GM06990 (cell line): ENCODE data around the gene PDZK1.
"Not testable (repeated sequence)": the region's sequence is repeated elsewhere in the genome, so short reads cannot be mapped to it uniquely, and the experiment has no call there.

Experiments used
- DNase-seq: peaks from one replicate; pipeline ENCODE4 v3.0.0-alpha.2; 2011; ENCODE audit not compliant: insufficient read length; ENCODE audit errors: extremely low read depth
- H3K27me3 ChIP-seq: replicated peaks from 2 replicates; pipeline ENCODE4 v1.6.0; 2011; ENCODE audit warnings: low read length; ENCODE audit not compliant: control insufficient read depth, insufficient read depth
- H3K36me3 ChIP-seq: 2 replicates; pipeline ENCODE4 v1.5.1; 2011; ENCODE audit warnings: low read length; ENCODE audit not compliant: control insufficient read depth, insufficient read depth
- H3K4me3 ChIP-seq: replicated peaks from 2 replicates; pipeline ENCODE4 v1.5.1; 2011; ENCODE audit warnings: low read depth, mild to moderate bottlenecking, control low read depth, low read length
- TF ChIP-seq, protein P1 (sequence below): IDR thresholded peaks from 2 replicates; pipeline ENCODE4 v1.5.1; 2011; ENCODE audit warnings: low read length, control low read depth, mild to moderate bottlenecking, inconsistent platforms; ENCODE audit not compliant: insufficient read depth, poor library complexity, severe bottlenecking

The PDZK1 gene

DNA sequence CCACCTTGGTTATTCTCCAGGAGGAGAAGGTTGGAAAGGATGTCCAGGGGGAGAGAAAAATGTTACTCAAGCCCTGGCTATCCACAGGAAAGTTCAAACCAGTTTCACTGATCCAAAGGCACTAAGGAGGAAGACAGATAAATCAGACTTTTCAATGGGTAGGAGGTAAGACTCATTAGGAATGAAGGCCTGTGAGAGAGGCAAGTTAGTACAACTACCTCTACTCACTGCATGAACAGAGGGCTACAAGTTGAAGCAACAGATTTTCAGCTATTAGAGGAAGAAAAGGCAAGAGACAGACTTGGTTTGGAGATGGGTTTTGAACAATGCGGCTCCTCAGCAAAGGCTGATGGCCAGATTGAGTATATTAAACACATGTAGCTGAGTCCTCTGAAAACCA lies 29.0 kb upstream of the PDZK1 start:
- TF ChIP-seq, protein P1, sequence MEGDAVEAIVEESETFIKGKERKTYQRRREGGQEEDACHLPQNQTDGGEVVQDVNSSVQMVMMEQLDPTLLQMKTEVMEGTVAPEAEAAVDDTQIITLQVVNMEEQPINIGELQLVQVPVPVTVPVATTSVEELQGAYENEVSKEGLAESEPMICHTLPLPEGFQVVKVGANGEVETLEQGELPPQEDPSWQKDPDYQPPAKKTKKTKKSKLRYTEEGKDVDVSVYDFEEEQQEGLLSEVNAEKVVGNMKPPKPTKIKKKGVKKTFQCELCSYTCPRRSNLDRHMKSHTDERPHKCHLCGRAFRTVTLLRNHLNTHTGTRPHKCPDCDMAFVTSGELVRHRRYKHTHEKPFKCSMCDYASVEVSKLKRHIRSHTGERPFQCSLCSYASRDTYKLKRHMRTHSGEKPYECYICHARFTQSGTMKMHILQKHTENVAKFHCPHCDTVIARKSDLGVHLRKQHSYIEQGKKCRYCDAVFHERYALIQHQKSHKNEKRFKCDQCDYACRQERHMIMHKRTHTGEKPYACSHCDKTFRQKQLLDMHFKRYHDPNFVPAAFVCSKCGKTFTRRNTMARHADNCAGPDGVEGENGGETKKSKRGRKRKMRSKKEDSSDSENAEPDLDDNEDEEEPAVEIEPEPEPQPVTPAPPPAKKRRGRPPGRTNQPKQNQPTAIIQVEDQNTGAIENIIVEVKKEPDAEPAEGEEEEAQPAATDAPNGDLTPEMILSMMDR = no peak
- Histone ChIP-seq H3K4me3 (no peak overlapping the region), H3K27me3 (no peaks in the 10 kb centered on the region), H3K36me3 (no peaks in the 10 kb centered on the region)
- DNase-seq = no peak

GRCh38 chr1:145730900-145731299 lies 23.7 kb upstream of the PDZK1 start:
- no peak for DNase-seq
- Histone ChIP-seq H3K27me3 (no peaks in the 10 kb centered on the region), H3K4me3 (no peak overlapping the region), H3K36me3 (no peaks in the 10 kb centered on the region)
- TF ChIP-seq, protein P1 = no peak

DNA sequence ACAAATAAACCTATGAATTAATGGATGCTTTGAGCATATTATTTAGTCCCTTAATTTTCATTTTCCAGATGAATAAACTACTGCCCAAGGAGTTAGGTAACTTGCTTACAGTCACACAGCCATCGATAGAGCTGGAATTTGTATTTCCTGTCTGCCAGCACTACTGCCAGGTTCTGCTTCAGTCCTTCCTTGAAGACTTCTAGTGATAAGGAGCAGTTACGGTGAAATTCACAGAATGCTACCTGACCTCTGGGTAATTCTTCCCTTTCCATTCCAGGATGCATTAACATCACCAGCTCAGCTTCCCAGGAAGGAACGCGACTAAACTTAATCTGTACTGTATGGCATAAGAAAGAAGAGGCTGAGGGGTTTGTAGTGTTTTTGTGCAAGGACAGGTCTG lies 23.3 kb upstream of the PDZK1 start:
- Histone ChIP-seq H3K4me3 (no peak overlapping the region), H3K36me3 (no peaks in the 10 kb centered on the region)
- TF ChIP-seq, protein P1 = no peak

GRCh38 chr1:145729666-145730436 lies 22.7 kb upstream of the PDZK1 start:
- Histone ChIP-seq H3K4me3 (no peak overlapping the region), H3K36me3 (no peaks in the 10 kb centered on the region), H3K27me3 (no peaks in the 10 kb centered on the region)
- TF ChIP-seq, protein P1 = no peak
- DNase-seq = no peak

More for the DNA sequence above, 23.3 kb upstream of the PDZK1 start:
- H3K27me3 ChIP-seq = no peaks in the 10 kb centered on the region
- no peak for DNase-seq

DNA sequence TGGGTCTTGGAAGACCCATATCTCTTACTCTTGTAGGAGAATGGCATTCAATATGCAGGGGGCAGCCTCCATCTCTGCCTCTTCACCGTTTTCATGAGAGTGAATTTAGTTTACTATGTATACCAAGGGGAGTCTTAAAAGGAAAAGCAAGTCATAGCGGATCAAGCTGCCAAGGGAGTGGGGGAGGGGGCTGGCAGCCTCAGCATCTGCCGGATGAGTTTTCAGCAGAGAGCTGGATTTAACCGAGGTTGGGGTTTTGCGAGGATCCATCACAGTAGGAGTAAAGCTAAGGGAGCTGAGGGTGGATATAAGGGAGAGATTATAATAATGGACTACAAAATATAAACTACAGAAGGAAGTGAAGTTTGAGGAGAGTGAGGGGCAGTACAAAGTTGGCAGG lies 22.0 kb upstream of the PDZK1 start:
- DNase-seq = no peak
- no peaks in the 10 kb centered on the region for H3K27me3 ChIP-seq
- TF ChIP-seq, protein P1 = no peak
- no peaks in the 10 kb centered on the region for H3K36me3 ChIP-seq
- H3K4me3 ChIP-seq = no peak overlapping the region

DNA sequence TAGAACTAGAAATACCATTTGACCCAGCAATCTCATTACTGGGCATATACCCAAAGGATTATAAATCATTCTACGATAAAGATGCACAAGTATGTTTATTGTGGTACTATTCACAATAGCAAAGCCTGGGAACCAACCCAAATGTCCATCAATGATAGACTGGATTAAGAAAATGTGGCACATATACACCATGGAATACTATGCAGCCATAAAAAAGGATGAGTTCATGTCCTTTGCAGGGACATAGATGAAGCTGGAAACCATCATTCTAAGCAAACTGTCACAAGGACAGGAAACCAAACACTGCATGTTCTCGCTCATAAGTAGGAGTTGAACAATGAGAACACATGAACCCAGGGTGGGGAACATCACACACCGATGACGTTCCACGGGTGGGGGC lies 19.0 kb upstream of the PDZK1 start:
- not testable (repeated sequence) for H3K27me3 ChIP-seq, H3K4me3 ChIP-seq, H3K36me3 ChIP-seq, DNase-seq
